Neural cell (in vitro differentiated cells): Measurements from ENCODE around the gene ROPN1B.

Source experiments
- EZH2 ChIP-seq: fragments of 200-600, 300-800 bp; shearing (Covaris generic), sonication (generic); IDR thresholded peaks from 2 replicates; pipeline ENCODE4 v1.6.1; 2014; ENCODE audit warnings: antibody characterized with exemption, low read length, borderline replicate concordance, mild to moderate bottlenecking; ENCODE audit not compliant: insufficient read depth, poor library complexity, severe bottlenecking
- MXI1 ChIP-seq: fragments of 450-650 bp; conservative IDR thresholded peaks from 2 replicates; pipeline ENCODE4 v1.6.1; 2014; ENCODE audit warnings: antibody characterized with exemption, mild to moderate bottlenecking; ENCODE audit not compliant: poor library complexity, severe bottlenecking
- POLR2AphosphoS5 ChIP-seq: IDR thresholded peaks from 2 replicates; pipeline ENCODE4 v1.6.1; 2012
- SMC3 ChIP-seq: fragments of 450-650 bp; conservative IDR thresholded peaks from 2 replicates; pipeline ENCODE4 v1.6.1; 2014; ENCODE audit warnings: antibody characterized with exemption, mild to moderate bottlenecking, moderate library complexity; ENCODE audit not compliant: poor library complexity
- TAF1 ChIP-seq: IDR thresholded peaks from 2 replicates; pipeline ENCODE4 v1.6.1; 2012; ENCODE audit warnings: low read depth
- TF ChIP-seq, protein P1 (sequence below): fragments of 450-650 bp; IDR thresholded peaks from 2 replicates; pipeline ENCODE4 v1.5.1; 2014; ENCODE audit warnings: antibody characterized with exemption, mild to moderate bottlenecking, moderate library complexity; ENCODE audit not compliant: poor library complexity, severe bottlenecking
- TF ChIP-seq, protein P2 (sequence below): IDR thresholded peaks from 2 replicates; pipeline ENCODE4 v1.6.1; 2012; ENCODE audit warnings: borderline replicate concordance

DNA sequence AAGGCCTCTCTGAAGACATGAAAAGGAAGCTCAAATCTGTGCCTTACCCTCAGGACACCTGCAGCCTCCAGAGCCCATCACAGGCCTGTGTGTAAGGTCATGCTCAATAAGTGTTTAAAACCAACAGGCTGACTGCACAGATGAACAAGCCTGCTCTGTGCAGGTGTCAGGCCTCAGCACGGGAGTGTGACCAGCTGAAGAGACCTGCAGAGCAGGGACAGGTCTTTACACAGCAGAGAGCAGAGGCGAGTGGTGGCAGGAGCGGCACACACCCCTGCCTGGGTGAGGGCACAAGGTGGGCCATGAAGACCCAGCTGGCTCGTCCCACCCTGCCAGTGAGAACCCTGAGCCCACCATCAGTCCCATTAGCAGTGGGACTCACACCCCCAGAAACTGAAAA is 56.9 kb downstream of the ROPN1B start:
- TF ChIP-seq, protein P1, sequence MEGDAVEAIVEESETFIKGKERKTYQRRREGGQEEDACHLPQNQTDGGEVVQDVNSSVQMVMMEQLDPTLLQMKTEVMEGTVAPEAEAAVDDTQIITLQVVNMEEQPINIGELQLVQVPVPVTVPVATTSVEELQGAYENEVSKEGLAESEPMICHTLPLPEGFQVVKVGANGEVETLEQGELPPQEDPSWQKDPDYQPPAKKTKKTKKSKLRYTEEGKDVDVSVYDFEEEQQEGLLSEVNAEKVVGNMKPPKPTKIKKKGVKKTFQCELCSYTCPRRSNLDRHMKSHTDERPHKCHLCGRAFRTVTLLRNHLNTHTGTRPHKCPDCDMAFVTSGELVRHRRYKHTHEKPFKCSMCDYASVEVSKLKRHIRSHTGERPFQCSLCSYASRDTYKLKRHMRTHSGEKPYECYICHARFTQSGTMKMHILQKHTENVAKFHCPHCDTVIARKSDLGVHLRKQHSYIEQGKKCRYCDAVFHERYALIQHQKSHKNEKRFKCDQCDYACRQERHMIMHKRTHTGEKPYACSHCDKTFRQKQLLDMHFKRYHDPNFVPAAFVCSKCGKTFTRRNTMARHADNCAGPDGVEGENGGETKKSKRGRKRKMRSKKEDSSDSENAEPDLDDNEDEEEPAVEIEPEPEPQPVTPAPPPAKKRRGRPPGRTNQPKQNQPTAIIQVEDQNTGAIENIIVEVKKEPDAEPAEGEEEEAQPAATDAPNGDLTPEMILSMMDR, result no peak
- TF ChIP-seq, protein P2, sequence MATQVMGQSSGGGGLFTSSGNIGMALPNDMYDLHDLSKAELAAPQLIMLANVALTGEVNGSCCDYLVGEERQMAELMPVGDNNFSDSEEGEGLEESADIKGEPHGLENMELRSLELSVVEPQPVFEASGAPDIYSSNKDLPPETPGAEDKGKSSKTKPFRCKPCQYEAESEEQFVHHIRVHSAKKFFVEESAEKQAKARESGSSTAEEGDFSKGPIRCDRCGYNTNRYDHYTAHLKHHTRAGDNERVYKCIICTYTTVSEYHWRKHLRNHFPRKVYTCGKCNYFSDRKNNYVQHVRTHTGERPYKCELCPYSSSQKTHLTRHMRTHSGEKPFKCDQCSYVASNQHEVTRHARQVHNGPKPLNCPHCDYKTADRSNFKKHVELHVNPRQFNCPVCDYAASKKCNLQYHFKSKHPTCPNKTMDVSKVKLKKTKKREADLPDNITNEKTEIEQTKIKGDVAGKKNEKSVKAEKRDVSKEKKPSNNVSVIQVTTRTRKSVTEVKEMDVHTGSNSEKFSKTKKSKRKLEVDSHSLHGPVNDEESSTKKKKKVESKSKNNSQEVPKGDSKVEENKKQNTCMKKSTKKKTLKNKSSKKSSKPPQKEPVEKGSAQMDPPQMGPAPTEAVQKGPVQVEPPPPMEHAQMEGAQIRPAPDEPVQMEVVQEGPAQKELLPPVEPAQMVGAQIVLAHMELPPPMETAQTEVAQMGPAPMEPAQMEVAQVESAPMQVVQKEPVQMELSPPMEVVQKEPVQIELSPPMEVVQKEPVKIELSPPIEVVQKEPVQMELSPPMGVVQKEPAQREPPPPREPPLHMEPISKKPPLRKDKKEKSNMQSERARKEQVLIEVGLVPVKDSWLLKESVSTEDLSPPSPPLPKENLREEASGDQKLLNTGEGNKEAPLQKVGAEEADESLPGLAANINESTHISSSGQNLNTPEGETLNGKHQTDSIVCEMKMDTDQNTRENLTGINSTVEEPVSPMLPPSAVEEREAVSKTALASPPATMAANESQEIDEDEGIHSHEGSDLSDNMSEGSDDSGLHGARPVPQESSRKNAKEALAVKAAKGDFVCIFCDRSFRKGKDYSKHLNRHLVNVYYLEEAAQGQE, result no peak
- no peak for TF ChIP-seq EZH2
- no peak for TF ChIP-seq SMC3
- no peak for TF ChIP-seq MXI1
- no peak for TF ChIP-seq TAF1
- no peak for TF ChIP-seq POLR2AphosphoS5
